Mesothelial cell of epicardium (in vitro differentiated cells): Measurements from ENCODE around the gene AMOTL1. TPM values are rescaled to one million over a fixed set of nuclear protein-coding genes. Genes with fewer than 3 reads are reported as not detected.

Experiments
- DNase-seq, 2 experiments: peaks; one replicate each; pipeline ENCODE4 v3.0.0; 2021; ENCODE audit warnings: low spot score in 2 of 2; ENCODE audit not compliant: unreplicated experiment in 2 of 2
- H3K27ac Mint-ChIP-seq: 2 replicates; pipeline ENCODE4 v1.8.0; 2021; ENCODE audit warnings: mixed read lengths
- H3K27me3 Mint-ChIP-seq: 2 replicates; pipeline ENCODE4 v1.8.0; 2021; ENCODE audit warnings: low read depth, mixed read lengths
- H3K36me3 Mint-ChIP-seq: 2 replicates; pipeline ENCODE4 v1.8.0; 2021; ENCODE audit warnings: mixed read lengths
- H3K4me1 Mint-ChIP-seq: 2 replicates; pipeline ENCODE4 v1.8.0; 2021; ENCODE audit warnings: mixed read lengths
- H3K4me3 Mint-ChIP-seq: 2 replicates; pipeline ENCODE4 v1.8.0; 2021; ENCODE audit warnings: mild to moderate bottlenecking, moderate library complexity, mixed read lengths
- H3K9me3 Mint-ChIP-seq: 2 replicates; pipeline ENCODE4 v1.8.0; 2021; ENCODE audit warnings: mixed read lengths
- CTCF ChIP-seq: fragments of 200-600 bp; sonication (generic); IDR thresholded peaks from one replicate; pipeline ENCODE4 v1.5.0; 2021; ENCODE audit warnings: antibody characterized with exemption; ENCODE audit not compliant: unreplicated experiment
- total RNA-seq: library from RNA; stranded (reverse); gene quantifications from 3 replicates; pipeline ENCODE4 v1.2.1, GENCODE V29; 2021

The AMOTL1 gene
- total RNA-seq, 1 donor from 2014 or later: 77.8 TPM

GRCh38 chr11:94870422-94870821 is 102.3 kb downstream of the AMOTL1 start:
- Mint-ChIP-seq H3K9me3 (no peaks in the 10 kb centered on the region), H3K4me3 (no peak overlapping the region), H3K36me3 (peaks cover 48% of the 10 kb centered on the region), H3K27me3 (no peaks in the 10 kb centered on the region), H3K27ac (no peak overlapping the region), H3K4me1 (no peaks in the 10 kb centered on the region)
- no peak for TF ChIP-seq CTCF
- no peak for DNase-seq

- no peaks in the 10 kb centered on the region for H3K9me3 Mint-ChIP-seq
- TF ChIP-seq CTCF: no peak
- no peak overlapping the region for H3K4me3 Mint-ChIP-seq
- H3K27me3 Mint-ChIP-seq: no peaks in the 10 kb centered on the region
- peaks cover 5% of the 10 kb centered on the region for H3K4me1 Mint-ChIP-seq
- H3K27ac Mint-ChIP-seq: no peak overlapping the region
- H3K36me3 Mint-ChIP-seq: peaks cover 37% of the 10 kb centered on the region
- no peak for DNase-seq
These were observed 103.5 kb downstream of the AMOTL1 start for GRCh38 chr11:94871491-94872185.

GRCh38 chr11:94873916-94874540 is 105.9 kb downstream of the AMOTL1 start:
- no peaks in the 10 kb centered on the region for H3K27me3 Mint-ChIP-seq
- TF ChIP-seq CTCF: no peak
- H3K4me3 Mint-ChIP-seq: no peak overlapping the region
- H3K4me1 Mint-ChIP-seq: peaks cover 21% of the 10 kb centered on the region
- peaks cover 42% of the 10 kb centered on the region for H3K36me3 Mint-ChIP-seq
- no peak for DNase-seq
- no peaks in the 10 kb centered on the region for H3K9me3 Mint-ChIP-seq
- no peak overlapping the region for H3K27ac Mint-ChIP-seq

- DNase-seq: no peak
- no peak overlapping the region for H3K4me3 Mint-ChIP-seq
- H3K9me3 Mint-ChIP-seq: no peaks in the 10 kb centered on the region
- peak overlapping the region; percentile 86 for H3K27ac Mint-ChIP-seq
- H3K27me3 Mint-ChIP-seq: no peaks in the 10 kb centered on the region
- peaks cover 21% of the 10 kb centered on the region for H3K4me1 Mint-ChIP-seq
- TF ChIP-seq CTCF: no peak
- peaks cover 35% of the 10 kb centered on the region for H3K36me3 Mint-ChIP-seq
These were observed 108.1 kb downstream of the AMOTL1 start for GRCh38 chr11:94876222-94876621.

GRCh38 chr11:94876645-94877442 is 108.7 kb downstream of the AMOTL1 start:
- Mint-ChIP-seq H3K27me3 (no peaks in the 10 kb centered on the region), H3K4me3 (no peak overlapping the region), H3K36me3 (peaks cover 30% of the 10 kb centered on the region), H3K9me3 (no peaks in the 10 kb centered on the region), H3K27ac (peak overlapping the region; percentile 86), H3K4me1 (peaks cover 21% of the 10 kb centered on the region)
- peak in 1 of 2 experiments; percentile 50 for DNase-seq
- no peak for TF ChIP-seq CTCF
